Activated T-cell treated with anti-CD3 and anti-CD28 coated beads, Interleukin-2, amount 50 U/mL, for 4 hours (primary cell): ENCODE results near the gene SEL1L2. TPM values are rescaled to one million over a fixed set of nuclear protein-coding genes. Genes with fewer than 3 reads are reported as not detected.

Experiments used
- ATAC-seq, 2 donors: fragments of 200-7000 bp; cut with Tn5 transposase; one replicate each; pipeline ENCODE4 v1.10.0; 2021
- DNase-seq: peaks from one replicate; pipeline ENCODE4 v3.0.0-alpha.2; 2020
- H3K27me3 Mint-ChIP-seq: one replicate; pipeline ENCODE4 v1.8.0; 2021; ENCODE audit warnings: low read depth, mixed read lengths
- H3K36me3 Mint-ChIP-seq: one replicate; pipeline ENCODE4 v1.8.0; 2022; ENCODE audit warnings: mixed read lengths; ENCODE audit not compliant: insufficient read depth
- H3K4me1 Mint-ChIP-seq: one replicate; pipeline ENCODE4 v1.8.0; 2021; ENCODE audit warnings: low read depth, mixed read lengths
- H3K4me3 Mint-ChIP-seq: one replicate; pipeline ENCODE4 v1.8.0; 2021; ENCODE audit warnings: mild to moderate bottlenecking, moderate library complexity, mixed read lengths
- H3K9me3 Mint-ChIP-seq: one replicate; pipeline ENCODE4 v1.8.0; 2021; ENCODE audit warnings: mixed read lengths
- total RNA-seq, 3 donors: library from RNA; stranded (reverse); gene quantifications; one replicate each; pipeline ENCODE4 v1.2.1, GENCODE V29; 2021

SEL1L2 gene
- total RNA-seq, 3 donors from 2014 or later, result not detected

GRCh38 chr20:13865791-13866351, 124.5 kb downstream of the SEL1L2 start:
- H3K27me3 Mint-ChIP-seq, result peaks cover 5% of the 10 kb centered on the region
- H3K4me3 Mint-ChIP-seq, result no peak overlapping the region
- no peaks in the 10 kb centered on the region for H3K4me1 Mint-ChIP-seq
- ATAC-seq (no peak), DNase-seq (no peak)
- H3K36me3 Mint-ChIP-seq, result no peaks in the 10 kb centered on the region
- H3K9me3 Mint-ChIP-seq, result no peaks in the 10 kb centered on the region

GRCh38 chr20:13865156-13865555, 125.3 kb downstream of the SEL1L2 start:
- Mint-ChIP-seq H3K36me3 (no peaks in the 10 kb centered on the region), H3K9me3 (no peaks in the 10 kb centered on the region), H3K4me1 (no peaks in the 10 kb centered on the region), H3K4me3 (no peak overlapping the region), H3K27me3 (peaks cover 8% of the 10 kb centered on the region)
- ATAC-seq (no peak), DNase-seq (no peak)

- H3K27me3 Mint-ChIP-seq, result peaks cover 8% of the 10 kb centered on the region
- H3K4me3 Mint-ChIP-seq, result no peak overlapping the region
- H3K36me3 Mint-ChIP-seq, result no peaks in the 10 kb centered on the region
Measured at GRCh38 chr20:13863244-13863643, 127.2 kb downstream of the SEL1L2 start.

GRCh38 chr20:13862245-13862644, 128.2 kb downstream of the SEL1L2 start:
- ATAC-seq (no peak), DNase-seq (no peak)
- H3K27me3 Mint-ChIP-seq, result peaks cover 8% of the 10 kb centered on the region
- no peaks in the 10 kb centered on the region for H3K9me3 Mint-ChIP-seq
- H3K4me1 Mint-ChIP-seq, result no peaks in the 10 kb centered on the region
- H3K36me3 Mint-ChIP-seq, result no peaks in the 10 kb centered on the region
- H3K4me3 Mint-ChIP-seq, result no peak overlapping the region

More at GRCh38 chr20:13863244-13863643, 127.2 kb downstream of the SEL1L2 start:
- no peak for ATAC-seq
- DNase-seq, result no peak
- Mint-ChIP-seq H3K9me3 (no peaks in the 10 kb centered on the region), H3K4me1 (no peaks in the 10 kb centered on the region)

GRCh38 chr20:13858871-13859270, 131.5 kb downstream of the SEL1L2 start:
- Mint-ChIP-seq H3K4me1 (no peaks in the 10 kb centered on the region), H3K9me3 (no peaks in the 10 kb centered on the region), H3K27me3 (peaks cover 10% of the 10 kb centered on the region), H3K4me3 (no peak overlapping the region), H3K36me3 (no peaks in the 10 kb centered on the region)
- no peak for ATAC-seq
- no peak for DNase-seq

GRCh38 chr20:13858439-13858838, 132.0 kb downstream of the SEL1L2 start:
- no peak for ATAC-seq
- no peaks in the 10 kb centered on the region for H3K36me3 Mint-ChIP-seq
- H3K9me3 Mint-ChIP-seq, result no peaks in the 10 kb centered on the region

GRCh38 chr20:13857961-13858360, 132.5 kb downstream of the SEL1L2 start:
- DNase-seq (no peak), ATAC-seq (no peak)
- H3K27me3 Mint-ChIP-seq, result peaks cover 10% of the 10 kb centered on the region
- H3K9me3 Mint-ChIP-seq, result no peaks in the 10 kb centered on the region
- H3K4me1 Mint-ChIP-seq, result no peaks in the 10 kb centered on the region
- no peak overlapping the region for H3K4me3 Mint-ChIP-seq
- H3K36me3 Mint-ChIP-seq, result no peaks in the 10 kb centered on the region

More at GRCh38 chr20:13858439-13858838, 132.0 kb downstream of the SEL1L2 start:
- Mint-ChIP-seq H3K27me3 (peaks cover 10% of the 10 kb centered on the region), H3K4me1 (no peaks in the 10 kb centered on the region), H3K4me3 (no peak overlapping the region)
- DNase-seq, result no peak

GRCh38 chr20:13857304-13857703, 133.1 kb downstream of the SEL1L2 start:
- Mint-ChIP-seq H3K9me3 (no peaks in the 10 kb centered on the region), H3K4me3 (no peak overlapping the region), H3K27me3 (peaks cover 10% of the 10 kb centered on the region), H3K4me1 (no peaks in the 10 kb centered on the region), H3K36me3 (no peaks in the 10 kb centered on the region)
- no peak for ATAC-seq
- no peak for DNase-seq

- Mint-ChIP-seq H3K27me3 (peaks cover 6% of the 10 kb centered on the region), H3K4me1 (no peaks in the 10 kb centered on the region), H3K36me3 (no peaks in the 10 kb centered on the region), H3K4me3 (no peak overlapping the region), H3K9me3 (no peaks in the 10 kb centered on the region)
- DNase-seq, result no peak
- ATAC-seq, result no peak
Measured at GRCh38 chr20:13856354-13856753, 134.1 kb downstream of the SEL1L2 start.

- Mint-ChIP-seq H3K27me3 (peaks cover 3% of the 10 kb centered on the region), H3K4me3 (no peak overlapping the region), H3K36me3 (no peaks in the 10 kb centered on the region), H3K4me1 (no peaks in the 10 kb centered on the region), H3K9me3 (no peaks in the 10 kb centered on the region)
- DNase-seq (no peak), ATAC-seq (no peak)
Measured at GRCh38 chr20:13855613-13856012, 134.8 kb downstream of the SEL1L2 start.

- H3K36me3 Mint-ChIP-seq, result no peaks in the 10 kb centered on the region
- no peaks in the 10 kb centered on the region for H3K4me1 Mint-ChIP-seq
- no peak for ATAC-seq
Measured at GRCh38 chr20:13852306-13852705, 138.1 kb downstream of the SEL1L2 start.

GRCh38 chr20:13851279-13851678, 139.1 kb downstream of the SEL1L2 start:
- no peaks in the 10 kb centered on the region for H3K9me3 Mint-ChIP-seq
- H3K4me3 Mint-ChIP-seq, result no peak overlapping the region
- DNase-seq (no peak), ATAC-seq (no peak)
- no peaks in the 10 kb centered on the region for H3K36me3 Mint-ChIP-seq
- H3K4me1 Mint-ChIP-seq, result no peaks in the 10 kb centered on the region
- H3K27me3 Mint-ChIP-seq, result peaks cover 2% of the 10 kb centered on the region

More at GRCh38 chr20:13852306-13852705, 138.1 kb downstream of the SEL1L2 start:
- Mint-ChIP-seq H3K27me3 (peaks cover 2% of the 10 kb centered on the region), H3K4me3 (no peak overlapping the region), H3K9me3 (no peaks in the 10 kb centered on the region)
- DNase-seq, result no peak

- Mint-ChIP-seq H3K36me3 (no peaks in the 10 kb centered on the region), H3K4me1 (no peaks in the 10 kb centered on the region), H3K27me3 (peaks cover 2% of the 10 kb centered on the region), H3K9me3 (no peaks in the 10 kb centered on the region), H3K4me3 (no peak overlapping the region)
- DNase-seq (no peak), ATAC-seq (no peak)
Measured at GRCh38 chr20:13844296-13844695, 146.1 kb downstream of the SEL1L2 start.

GRCh38 chr20:13841206-13841605, 149.2 kb downstream of the SEL1L2 start:
- Mint-ChIP-seq H3K4me3 (no peak overlapping the region), H3K27me3 (peaks cover 7% of the 10 kb centered on the region), H3K4me1 (no peaks in the 10 kb centered on the region), H3K36me3 (no peaks in the 10 kb centered on the region), H3K9me3 (no peaks in the 10 kb centered on the region)
- DNase-seq (no peak), ATAC-seq (no peak)

- H3K36me3 Mint-ChIP-seq, result no peaks in the 10 kb centered on the region
- peaks cover 7% of the 10 kb centered on the region for H3K27me3 Mint-ChIP-seq
- H3K4me1 Mint-ChIP-seq, result no peaks in the 10 kb centered on the region
- H3K9me3 Mint-ChIP-seq, result no peaks in the 10 kb centered on the region
- H3K4me3 Mint-ChIP-seq, result no peak overlapping the region
- ATAC-seq, result no peak
- DNase-seq, result no peak
Measured at GRCh38 chr20:13840093-13840465, 150.3 kb downstream of the SEL1L2 start.
